HEK293 (cell line): ENCODE results near the gene CSN1S1.

ENCODE experiments used
- YY1 ChIP-seq: fragments of 450-650 bp; formaldehyde crosslinking; IDR thresholded peaks from 2 replicates; pipeline ENCODE4 v1.5.1; 2018; ENCODE audit warnings: missing biosample characterization, missing genetic modification characterization
- ZNF416 ChIP-seq: fragments of 450-650 bp; formaldehyde crosslinking; IDR thresholded peaks from 2 replicates; pipeline ENCODE4 v1.5.1; 2016; ENCODE audit warnings: missing biosample characterization, missing genetic modification characterization
- ZNF768 ChIP-seq: fragments of 450-650 bp; formaldehyde crosslinking; IDR thresholded peaks from 2 replicates; pipeline ENCODE4 v1.5.1; 2018; ENCODE audit warnings: missing biosample characterization, mild to moderate bottlenecking, missing genetic modification characterization

DNA sequence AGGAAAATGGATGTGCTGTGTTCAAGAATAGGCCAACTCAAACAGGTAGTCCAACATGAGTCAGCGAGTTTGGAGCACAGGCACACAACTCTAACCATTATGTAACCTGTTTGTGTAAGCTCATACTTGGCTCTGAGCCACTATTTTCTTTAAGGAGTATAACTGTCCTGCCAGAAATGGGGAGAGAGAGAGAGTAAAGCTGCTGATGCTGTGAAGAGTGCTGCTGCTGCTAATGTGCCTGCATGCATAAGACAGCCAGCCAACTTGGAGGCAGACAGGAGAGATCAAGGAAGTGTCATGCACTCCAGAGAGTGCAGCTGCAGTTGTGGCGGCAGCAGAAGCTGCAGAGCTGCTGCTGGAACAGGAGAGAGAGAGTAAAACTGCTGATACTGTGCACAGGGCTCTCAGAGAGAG lies 53.2 kb downstream of the CSN1S1 start:
- no peak for TF ChIP-seq YY1 (tag by site-specific recombination)
- no peak for TF ChIP-seq ZNF768
- no peak for TF ChIP-seq ZNF416 (tag by site-specific recombination)
